ENCODE data around the gene SLC40A1.

SLC40A1 gene

DNA sequence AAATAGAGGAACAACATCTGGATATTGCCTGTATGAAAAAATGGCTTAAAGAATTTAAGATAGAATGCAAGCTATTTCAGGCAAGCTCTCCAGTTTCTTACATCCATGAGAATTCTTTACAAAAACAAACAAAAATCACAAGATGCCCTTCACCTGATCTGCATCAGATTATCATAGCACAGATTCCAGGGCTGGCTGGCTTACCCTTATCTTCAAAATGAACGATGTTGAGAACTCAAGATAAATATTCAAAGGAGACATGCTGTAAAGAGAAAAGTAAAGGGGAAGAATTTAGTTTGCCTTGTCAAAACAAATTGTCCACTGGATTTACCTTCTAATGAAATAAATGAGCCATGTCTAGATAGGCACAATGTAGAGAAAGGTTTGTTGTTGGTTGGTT, 18.7 kb upstream of the SLC40A1 start:
- no peak for DNase-seq

DNA sequence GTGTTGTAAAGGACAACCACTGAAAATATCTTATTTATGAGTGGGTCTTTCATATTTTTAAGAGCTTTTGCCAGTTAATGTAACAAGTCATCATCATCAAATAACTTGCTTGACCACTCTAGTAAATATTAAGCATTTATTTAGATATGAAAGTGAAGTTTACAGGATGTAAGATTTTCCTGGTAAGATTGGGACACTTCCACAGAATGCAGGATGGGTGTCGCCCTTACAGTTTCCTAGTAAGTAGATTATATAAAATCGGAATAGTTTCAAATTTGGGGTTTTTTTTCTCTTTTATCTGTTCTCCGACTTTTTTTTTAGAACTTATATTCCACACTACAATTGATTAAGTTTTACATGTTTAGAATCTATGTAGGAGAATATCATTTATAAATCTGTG, 14.8 kb upstream of the SLC40A1 start:
- no peak for DNase-seq

DNA sequence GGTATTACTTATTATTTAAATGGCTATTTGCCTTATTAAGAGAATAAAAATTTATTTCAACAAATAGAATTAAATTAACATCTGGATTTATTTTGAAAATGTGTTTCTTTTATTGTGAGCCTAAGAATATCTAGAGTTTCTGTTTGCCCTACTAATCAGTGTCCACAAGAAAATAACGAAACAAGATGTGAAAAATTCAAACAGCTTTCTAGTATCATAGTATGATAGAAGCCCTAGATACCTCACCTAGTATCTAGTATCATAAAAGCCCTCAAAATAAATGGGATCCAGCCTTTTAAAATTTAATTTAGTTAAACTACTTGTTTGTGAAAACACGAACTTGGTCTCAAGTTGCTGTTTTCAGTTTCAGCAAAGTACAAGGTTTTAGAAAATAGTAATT, 13.7 kb upstream of the SLC40A1 start:
- no peak for DNase-seq

DNA sequence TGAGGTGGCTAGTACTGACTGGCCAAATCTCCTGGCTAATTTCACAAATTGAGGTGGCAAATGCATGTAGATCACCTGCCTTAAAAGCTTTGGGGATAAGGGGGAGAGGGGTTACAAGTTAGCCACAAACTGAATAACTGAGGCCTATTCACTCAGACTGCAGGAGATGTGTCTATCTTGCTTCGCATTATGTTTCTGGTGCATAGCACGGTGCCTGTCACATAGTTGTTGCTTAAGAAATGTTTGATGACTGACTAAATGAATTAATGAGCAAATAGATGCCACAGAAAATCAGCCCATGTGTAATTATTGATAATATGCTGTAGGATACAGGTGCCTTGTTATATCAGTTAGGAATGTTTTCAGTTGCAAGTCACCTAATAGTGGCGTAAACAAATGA, 12.5 kb upstream of the SLC40A1 start:
- DNase-seq: no peak

DNA sequence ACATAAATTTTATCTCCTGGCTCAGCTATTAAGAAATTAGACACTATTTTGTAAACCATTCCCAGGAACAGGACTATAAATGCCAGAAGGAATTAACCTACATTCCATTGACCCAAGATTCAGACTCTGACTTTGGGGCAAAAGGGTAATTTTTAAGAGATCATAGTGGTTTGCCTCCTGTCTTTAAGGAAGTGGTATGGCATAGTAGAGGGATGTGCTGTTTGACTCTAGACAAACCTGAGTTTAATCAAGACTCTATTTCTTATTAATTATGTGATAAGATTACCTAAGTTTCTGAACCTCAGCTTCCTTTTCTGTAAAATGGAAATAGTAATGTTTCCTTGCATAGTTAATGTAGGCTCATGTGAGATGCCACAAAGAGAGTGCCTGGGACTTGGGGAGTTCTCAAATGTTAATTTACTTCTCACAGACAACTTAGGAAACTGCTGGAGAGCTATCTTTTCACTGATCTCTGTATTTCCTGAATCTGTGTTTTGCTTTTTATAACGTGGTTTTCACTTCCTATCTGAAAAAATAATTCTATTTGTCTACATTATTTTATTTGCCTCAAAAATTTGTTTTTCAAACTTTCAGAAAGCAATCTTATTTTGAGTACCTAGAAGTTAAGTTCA, 11.9 kb upstream of the SLC40A1 start:
- no peak for DNase-seq

DNA sequence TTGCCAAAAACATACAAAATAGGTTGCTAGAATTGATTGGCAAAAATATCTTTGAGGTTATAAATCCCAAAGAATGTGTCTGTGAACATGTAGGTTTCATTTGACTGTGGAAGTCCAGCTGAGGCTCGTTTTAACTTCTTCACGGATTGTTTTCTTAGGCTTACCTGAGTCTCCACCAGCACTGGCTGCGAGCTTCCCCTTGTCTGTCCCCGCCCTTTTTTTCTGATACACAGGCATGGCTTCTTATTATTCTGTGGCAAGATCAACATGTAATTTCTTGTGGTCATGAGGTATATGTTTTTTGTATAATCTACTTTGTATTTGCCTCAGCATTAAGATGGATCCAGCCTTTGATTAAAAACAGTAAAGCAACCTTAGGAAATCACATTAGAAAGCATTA, 7.2 kb upstream of the SLC40A1 start:
- DNase-seq: no peak

DNA sequence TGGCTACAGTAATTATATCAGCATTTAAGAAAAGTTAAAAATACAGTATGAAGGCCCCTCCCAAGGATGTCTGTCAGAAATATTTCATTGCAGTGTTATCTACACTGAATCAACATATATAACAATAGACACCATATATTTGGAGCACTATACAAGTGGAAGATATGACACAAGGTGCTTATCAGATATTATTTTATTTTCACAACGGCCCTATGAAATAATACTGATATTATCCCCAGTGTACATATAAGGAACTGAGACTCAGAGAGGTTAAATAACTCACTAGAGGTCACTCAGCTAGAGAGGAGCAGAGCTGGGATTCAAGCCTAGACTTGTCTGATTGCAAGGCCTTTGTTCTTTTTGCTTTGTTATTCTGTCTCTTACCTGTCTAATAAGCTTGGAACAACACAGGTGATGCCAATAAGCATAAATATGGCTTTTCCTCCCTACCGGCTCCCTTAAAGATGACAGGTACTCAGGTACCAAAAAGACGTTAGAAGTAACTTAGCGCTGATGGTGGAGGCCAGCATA, 4.7 kb upstream of the SLC40A1 start:
- DNase-seq: no peak

DNA sequence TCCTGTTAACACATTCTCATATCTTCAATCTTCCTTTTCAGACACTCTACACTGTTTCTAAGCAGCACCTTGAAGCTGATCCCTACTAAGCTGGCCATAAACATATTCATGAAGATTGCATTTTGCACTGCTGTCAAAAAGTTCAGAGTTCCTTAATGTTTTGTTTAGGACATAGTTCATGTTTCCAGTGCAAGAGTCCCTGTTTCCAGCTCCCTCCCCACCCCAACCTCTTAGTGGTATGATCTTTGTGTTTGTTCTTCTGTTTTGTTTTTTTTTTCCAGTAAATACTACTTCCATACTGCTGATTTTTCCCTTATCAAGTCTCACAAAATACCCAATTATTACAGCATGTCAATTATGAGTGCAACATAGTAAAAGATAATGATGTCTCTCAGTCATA, 4.1 kb upstream of the SLC40A1 start:
- DNase-seq: no peak

DNA sequence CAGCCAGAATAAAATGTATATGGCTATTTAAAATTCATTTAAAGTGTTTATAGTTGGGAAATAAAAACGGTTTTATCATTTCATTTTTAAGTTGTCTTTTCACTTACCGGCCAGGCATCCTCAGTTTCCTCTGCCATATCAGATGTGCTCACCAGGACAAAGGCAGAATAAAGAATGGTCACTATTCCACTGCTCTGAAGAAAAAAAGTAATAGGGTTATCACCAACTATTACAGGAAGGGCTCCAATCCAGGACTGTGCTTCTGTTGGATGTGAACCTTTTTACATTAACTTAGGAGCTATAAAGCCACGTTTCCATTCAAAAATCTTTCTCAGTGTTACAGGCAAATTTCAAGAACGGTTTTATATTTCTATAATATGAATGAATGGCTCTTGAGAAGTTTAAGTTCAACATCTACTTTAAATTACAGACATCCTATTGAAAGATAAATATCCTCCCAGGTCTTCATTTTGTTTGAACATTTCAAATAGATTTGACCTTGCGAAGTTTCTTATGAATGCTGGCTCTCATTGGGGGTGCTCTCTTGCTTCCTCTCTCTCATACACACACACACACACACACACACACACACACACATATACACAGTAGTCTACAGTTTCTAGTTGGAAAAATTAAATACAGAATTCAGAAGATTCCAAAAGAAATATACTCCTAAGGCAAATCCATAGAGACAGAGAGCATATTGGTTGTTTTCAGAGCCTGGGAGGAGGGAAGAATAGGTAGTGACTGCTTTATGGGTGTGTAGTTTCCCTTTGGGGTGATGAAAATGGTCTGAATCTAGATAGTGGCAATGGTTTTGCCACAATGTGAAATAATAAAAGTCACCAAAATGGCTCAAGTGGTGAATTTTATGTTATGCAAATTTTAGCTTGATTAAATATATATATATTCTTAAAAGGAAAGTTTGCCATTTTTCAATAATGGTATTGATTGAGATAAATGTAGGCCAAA, 2.9 kb upstream of the SLC40A1 start:
- DNase-seq: no peak

DNA sequence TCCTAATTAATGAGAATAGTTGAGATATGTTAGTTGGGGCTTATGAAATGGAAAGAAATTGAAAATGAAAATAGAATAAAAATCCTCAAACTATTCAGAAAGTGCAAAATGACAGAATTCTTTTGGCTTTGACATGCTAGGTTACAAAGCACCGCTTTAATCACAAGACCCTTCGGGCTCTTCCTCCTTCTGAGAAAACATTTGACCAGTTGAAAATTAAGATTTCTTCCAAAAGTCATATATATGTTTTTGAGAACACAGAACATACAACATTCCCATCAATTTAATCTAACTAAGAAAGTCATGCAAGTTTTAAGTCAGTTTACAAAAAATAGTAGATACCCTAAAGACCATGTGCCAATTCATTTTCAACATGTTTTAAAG, 2.2 kb upstream of the SLC40A1 start:
- DNase-seq: no peak

DNA sequence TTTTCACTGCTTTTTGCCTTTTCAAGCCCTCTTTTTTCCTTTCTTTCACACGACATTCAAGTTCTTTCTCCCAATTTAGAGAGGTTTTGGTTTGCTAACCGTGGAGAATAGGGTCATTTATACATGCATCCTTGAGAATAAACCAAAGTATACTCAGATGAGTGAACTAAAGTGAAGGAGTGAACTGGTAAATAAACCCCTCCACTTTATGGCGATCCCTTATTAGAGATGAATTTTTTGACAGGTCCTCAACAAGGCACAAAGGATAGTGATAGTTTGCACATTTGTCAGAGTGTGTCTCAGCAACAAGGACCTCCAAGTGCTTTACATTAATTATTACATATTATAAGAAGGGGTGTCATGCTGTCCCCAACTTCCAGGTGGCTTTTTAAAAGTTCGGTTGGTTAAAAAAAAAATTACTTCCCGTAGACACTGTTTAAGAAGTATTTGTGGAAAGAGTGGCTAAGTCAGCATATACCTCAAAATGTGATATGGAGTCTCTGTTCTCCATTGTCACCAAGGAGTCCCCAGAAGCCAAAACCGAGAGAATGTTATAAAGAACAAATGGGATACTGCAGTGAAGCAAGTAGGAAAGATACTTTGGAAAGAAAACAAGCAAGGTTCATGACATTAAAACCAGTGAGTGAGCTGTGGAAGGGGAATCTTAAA, 1.7 kb upstream of the SLC40A1 start:
- no peak for DNase-seq

DNA sequence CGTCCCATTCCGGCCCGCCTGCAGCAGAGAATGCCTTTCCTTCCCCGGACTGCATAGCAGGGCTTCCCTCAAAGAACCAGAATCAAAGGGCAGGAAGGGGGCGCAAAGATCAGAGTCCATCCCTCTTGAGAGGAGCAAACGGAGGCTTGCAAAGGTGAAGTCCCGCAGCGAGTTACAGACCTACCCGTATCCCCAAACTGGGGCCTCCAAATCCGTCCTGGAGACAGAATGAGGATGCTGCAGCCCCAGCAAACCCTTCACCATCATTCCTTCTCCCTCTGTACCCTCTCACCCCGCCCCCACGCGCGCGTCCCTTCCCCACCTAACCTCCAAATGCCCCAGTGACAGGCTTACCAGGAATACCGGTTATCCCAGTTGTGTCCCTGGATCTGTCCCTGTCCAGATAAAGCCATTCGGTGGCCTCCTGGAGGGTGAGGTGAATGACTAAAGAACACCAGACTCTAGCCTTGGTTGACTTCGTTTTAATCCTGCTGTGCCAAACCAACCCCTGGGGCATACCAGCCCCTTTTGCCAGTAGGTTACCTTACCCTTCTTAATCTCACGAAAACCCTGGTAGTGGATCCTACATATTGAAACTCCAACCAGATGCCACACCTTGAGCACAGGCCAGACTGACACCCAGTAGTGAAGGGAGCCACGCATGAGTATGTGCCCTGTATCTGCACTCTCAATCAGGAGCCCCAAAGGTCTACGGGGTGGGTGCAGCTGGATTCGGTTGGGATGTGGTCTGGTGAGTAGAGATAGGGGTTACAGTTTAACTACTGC, 961 bp upstream of the SLC40A1 start:
- no peak for DNase-seq

DNA sequence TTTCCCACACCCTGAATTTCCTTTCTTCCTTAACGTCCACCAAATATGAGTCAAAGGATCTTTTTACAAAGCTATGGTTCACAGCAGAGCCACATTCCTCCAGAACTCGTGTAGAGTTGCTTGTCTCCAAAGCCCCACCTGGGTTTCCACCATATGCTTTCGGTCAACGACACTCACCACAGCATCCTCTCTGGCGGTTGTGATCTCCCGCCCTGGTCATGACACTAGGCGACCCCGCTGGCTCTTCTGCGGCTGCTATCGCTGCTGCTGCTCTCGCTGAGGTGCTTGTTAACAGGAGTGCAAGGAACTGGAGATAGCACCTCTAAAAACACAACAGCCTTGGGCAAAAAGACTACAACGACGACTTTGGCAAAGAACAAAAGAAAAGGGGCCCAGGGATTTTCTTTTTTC, 340 bp downstream of the SLC40A1 start:
- DNase-seq: peak; percentile 44

DNA sequence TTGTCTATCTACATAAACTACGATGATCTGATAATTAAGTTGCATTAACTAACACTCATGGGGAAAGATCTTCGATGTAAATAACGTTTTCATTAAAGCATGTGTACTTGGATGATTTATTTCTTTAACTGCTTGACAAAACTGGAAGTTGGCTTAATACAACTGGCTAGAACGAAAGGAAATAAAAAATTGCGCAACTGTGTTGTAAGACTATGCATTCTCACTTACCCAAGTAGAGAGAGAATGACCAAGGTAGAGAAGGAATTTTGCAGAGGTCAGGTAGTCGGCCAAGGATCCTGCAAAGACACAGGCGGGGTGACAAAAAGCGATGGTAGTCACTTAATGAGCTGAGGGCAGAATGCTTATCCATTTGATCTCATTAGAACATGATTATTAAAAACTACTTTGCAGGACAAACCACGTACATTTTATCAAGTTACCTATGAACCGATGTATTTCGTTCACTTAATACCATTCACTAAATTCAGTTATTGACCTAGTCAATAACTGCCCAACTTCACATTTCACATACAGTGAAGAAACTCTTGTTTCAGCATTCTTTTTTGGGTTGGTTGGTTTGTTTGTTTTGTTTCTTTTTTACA, 900 bp downstream of the SLC40A1 start:
- no peak for DNase-seq

DNA sequence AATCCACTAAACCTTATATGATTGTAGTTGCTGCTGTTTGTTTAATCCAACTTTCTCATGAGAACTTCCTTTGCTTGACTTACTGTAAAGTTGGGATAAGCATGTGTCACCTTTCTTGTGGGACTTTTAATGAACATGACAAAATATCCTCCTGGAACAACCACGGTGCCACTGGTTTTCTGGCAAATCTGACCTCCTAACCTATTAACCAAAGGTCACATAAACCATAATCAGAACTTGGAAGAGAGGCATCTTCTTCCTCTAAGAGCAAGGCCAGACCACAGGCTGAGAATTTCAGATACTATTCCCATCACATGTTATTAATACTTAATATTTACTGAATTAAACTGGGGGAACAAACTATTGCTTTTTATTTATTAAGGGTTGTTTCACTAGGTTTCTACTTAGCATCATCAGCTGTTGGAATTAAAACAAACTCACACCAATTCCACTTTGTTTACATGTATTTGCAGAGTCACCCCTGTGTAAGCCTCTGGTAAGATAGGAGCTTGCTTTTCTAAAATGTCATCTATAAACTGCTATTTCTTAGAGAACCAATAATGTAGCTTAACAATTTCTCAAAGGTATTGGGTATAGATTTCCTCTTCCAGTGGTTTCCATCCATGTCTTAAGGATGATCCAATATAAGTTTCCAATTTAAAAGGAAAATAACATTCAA, 2.2 kb downstream of the SLC40A1 start:
- DNase-seq: no peak

DNA sequence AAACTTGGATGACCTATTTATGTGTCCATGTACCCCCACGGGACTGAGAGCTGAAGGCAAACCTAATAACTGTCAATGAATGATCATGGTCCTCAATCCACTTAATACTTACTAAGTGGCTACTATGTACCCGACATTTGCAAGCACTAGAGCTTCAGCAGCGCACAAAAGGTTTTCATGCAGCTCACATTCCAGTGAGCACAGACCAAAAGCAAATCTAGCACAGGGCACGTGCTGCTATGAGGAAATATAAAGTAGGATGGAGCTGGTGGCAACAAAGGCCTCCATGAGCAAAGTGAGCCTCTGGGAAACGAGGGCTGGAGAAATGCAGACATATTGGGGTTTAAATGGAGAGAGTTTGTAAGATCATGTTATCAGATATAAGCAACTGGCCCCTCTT, 3.5 kb downstream of the SLC40A1 start:
- DNase-seq: no peak

DNA sequence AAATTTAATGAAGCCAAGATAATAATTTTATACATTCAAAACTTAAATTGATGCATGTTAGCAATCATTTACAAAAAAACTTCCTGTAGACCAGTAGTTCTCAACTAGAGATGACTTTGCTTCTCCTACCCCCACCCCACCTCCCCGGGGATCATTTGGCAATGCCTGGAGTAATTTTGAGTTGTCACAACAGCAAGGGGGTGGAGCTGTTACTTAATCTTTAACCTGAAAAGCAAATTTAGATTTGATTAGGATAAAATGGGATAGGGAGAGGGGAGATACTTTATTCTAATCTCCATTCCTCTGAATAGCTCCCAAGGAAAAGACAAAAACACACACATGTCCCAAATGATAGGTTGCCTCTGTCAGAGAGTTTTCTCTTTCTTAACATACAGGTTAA, 4.2 kb downstream of the SLC40A1 start:
- no peak for DNase-seq

DNA sequence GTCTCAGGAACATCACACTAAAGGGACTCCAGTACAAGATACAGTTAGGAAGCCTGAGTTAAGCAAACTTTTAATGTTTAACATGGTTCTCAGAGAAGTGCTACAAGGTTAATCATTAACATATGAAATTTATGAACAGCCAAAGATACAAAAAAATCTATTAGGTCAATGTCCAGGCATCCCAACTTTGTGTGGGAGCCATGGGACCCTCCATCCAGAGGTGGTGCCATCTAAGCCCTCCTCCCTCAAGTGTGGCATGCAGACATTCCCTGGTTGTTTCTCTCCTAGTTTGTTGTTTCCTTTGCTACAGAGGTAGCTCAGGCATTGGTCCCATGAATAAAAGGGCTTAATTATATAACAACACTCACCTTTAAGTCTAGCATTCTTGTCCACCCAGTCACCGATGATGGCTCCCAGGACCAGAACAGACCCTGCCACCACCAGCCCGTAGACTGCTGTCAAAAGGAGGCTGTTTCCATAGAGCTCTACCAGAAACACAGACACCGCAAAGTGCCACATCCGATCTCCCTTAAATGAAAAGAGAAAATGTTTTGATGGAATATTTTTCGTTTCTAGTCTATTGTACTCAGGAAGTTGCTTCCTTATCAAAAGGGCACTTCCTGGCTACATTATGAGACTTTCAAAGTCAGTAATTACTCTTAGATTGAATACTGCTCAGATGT, 5.7 kb downstream of the SLC40A1 start:
- DNase-seq: no peak

DNA sequence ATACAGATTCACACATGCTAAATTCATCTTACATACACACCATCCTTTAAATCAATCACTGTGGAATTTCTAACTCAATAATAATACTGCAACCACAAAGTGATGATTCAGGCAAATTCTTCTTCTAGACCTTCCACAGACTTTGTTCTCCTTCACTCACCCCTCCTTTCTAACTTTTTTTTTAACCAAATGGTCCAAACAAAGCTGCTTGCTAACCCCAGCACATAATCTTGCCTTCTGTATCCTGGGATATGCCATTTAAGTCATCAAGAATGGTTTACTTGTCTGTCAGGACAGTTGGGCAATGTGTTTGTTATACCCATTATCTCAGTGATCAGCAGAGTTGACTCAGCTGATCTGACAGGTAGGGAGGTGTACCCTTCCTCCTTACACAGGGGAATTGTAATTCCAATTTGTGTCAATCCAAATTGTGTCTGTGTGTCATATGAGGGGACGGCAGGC, 10.0 kb downstream of the SLC40A1 start:
- no peak for DNase-seq

DNA sequence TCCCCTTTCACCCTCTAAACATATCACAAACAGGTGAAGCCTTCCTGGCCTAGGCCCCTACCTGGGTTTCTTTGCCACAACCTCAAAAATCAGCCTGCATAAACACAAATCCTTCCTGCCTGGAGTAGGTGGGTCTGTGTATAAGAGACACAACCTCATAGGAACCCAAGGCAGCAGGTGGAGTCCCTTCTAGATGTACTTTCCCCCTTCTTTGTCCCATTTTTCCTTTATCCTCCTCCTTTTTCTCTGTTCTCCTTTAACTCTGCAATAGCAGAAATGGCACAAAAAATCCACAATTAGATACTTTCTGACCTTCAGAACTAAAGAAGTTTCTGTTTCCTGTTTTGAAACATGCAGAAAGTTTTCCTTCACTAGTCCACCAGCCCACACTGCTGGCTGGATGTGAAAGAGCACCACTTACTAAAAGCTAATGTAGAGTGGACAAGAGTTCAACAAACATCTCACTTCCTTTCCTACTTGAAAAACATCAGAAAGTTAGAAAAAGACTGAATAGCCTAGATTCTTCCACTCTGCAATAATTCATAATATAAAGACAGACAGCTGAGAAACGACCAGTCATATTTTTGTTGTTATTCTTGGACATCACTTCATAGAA, 11.2 kb downstream of the SLC40A1 start:
- no peak for DNase-seq

DNA sequence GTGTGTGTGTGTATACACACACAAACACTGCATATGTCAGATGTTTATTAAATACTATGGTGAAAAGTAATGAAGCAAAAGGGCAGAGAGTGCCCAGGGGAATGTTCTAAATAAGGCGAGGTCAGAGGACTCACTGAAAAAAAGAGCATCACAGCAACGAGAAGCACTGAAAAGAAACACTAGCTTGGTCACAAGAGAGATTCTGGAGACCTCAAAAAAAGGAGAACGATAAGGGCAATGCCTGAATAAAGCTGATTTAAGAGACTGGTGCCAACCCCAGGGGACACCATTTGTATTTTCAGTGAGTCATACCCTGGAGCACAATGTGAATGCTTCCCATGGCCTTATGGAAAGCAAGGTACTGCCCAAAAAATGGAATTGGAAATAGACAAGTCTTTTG, 14.5 kb downstream of the SLC40A1 start:
- DNase-seq: no peak
